Measurements from ENCODE around the gene CTXND2. TPM values are rescaled to one million over a fixed set of nuclear protein-coding genes. Genes with fewer than 3 reads are reported as not detected.

CTXND2 gene
- total and polyA plus RNA-seq, 2 of the 8 experiments (the other 6 are each of a cell fraction or from before 2014, with no cell fraction given) = not detected

DNA sequence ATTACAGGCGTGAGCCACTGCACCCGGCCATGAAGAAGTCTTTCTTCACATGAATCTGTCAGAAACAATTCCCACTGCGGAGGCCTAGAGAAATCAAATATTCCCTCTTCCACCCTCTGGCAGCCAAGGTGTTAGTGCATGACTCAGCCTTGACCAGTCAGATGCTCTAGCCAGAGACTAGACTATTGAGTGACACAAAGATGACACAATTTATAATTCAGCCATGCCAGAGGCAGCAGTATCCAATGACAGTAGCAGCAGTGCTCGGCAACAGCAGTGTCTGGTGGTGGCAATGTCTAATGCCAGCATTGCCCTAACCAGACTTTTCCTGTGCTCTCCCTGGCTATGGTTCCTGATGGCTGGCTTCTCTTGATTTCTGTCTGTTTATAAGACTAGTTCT, 8.7 kb downstream of the CTXND2 start:
- H4K5ac ChIP-seq (ENCODE audit: insufficient read length, low read depth, low read length) = no peak overlapping the region
- no peak overlapping the region for H3K4me3 ChIP-seq (ENCODE audit: extremely low read depth in 1 of 4, insufficient read depth in 2 of 4, low read depth in 3 of 4, low read length in 4 of 4)
- ChIA-PET CTCF (ENCODE audit: partially characterized antibody) (interaction anchor here (0.7 to 1.2 kb wide), 3 partner anchors 14 to 394 kb away, joined by 3 to 4 read pairs (median 3); no protein-coding TSS in a partner anchor), POLR2A (ENCODE audit: partially characterized antibody) (no interaction called here)
- H3K27me3 ChIP-seq (replicated peaks in 1 of 4; ENCODE audit: control insufficient read depth in 3 of 4, extremely low read depth in 1 of 4, insufficient read depth in 3 of 4, low read length in 3 of 4) = no peaks in the 10 kb centered on the region
- no peaks in the 10 kb centered on the region for H3K9me3 ChIP-seq (ENCODE audit: insufficient read depth in 2 of 2, low read depth in 1 of 2, low read length in 1 of 2)
- no peak overlapping the region for H3K27ac ChIP-seq (ENCODE audit: low read depth, low read length)
- no peak overlapping the region for H2BK120ac ChIP-seq (replicated peaks; ENCODE audit: low read depth, low read length)
- H2BK5ac ChIP-seq (ENCODE audit: low read depth, low read length) = no peak overlapping the region
- H3K56ac ChIP-seq (replicated peaks; ENCODE audit: insufficient read length, low read depth, low read length) = no peak overlapping the region
- no peak overlapping the region for H3K23ac ChIP-seq (ENCODE audit: insufficient read length)
- no peak overlapping the region for H2BK15ac ChIP-seq (ENCODE audit: low read length)
- no peaks in the 10 kb centered on the region for H3K4me1 ChIP-seq (replicated peaks in 1 of 4; ENCODE audit: control insufficient read depth in 3 of 4, insufficient read depth in 4 of 4, low read length in 3 of 4)
- H2AFZ ChIP-seq (ENCODE audit: low read length) = no peak overlapping the region
- no peaks in the 10 kb centered on the region for H3K79me2 ChIP-seq (ENCODE audit: control insufficient read depth in 1 of 2, insufficient read depth in 2 of 2, low read length in 2 of 2)
- no peak overlapping the region for H2BK12ac ChIP-seq (ENCODE audit: low read depth, low read length)
- FAIRE-seq = no peak
- no peak overlapping the region for H4K8ac ChIP-seq (ENCODE audit: extremely low read depth, insufficient read depth, low read length)
- no peak overlapping the region for H3K14ac ChIP-seq (ENCODE audit: insufficient read length)
- no peak overlapping the region for H3K18ac ChIP-seq (ENCODE audit: extremely low read depth, low read length)
- H4K91ac ChIP-seq (replicated peaks; ENCODE audit: insufficient read length, low read length) = no peak overlapping the region
- DNase-seq (ENCODE audit: low read depth in 1 of 2, low spot score in 2 of 2) = no peak
- H3K9ac ChIP-seq (replicated peaks in 1 of 4; ENCODE audit: extremely low read depth in 1 of 4, low read depth in 3 of 4, low read length in 3 of 4) = no peak overlapping the region
- no peaks in the 10 kb centered on the region for H3K79me1 ChIP-seq (ENCODE audit: low read depth, low read length)
- H4K20me1 ChIP-seq (replicated peaks in 1 of 2; ENCODE audit: control insufficient read depth in 1 of 2, insufficient read depth in 2 of 2, low read length in 2 of 2) = no peaks in the 10 kb centered on the region
- TF ChIP-seq EZH2 (IDR thresholded peaks at IDR 0.05; ENCODE audit: low read depth, low read length, severe bottlenecking) (no peak), RXRA (IDR thresholded peaks at IDR 0.05; ENCODE audit: insufficient read depth, low read depth, low read length) (no peak), SAP30 (IDR thresholded peaks at IDR 0.05; ENCODE audit: insufficient read depth, insufficient replicate concordance, low read length) (no peak), MAFK (IDR thresholded peaks at IDR 0.05; ENCODE audit: low read depth, low read length) (no peak), BCL11A (IDR thresholded peaks at IDR 0.05; ENCODE audit: low read depth in 2 of 2, low read length in 2 of 2) (no peak), SP2 (IDR thresholded peaks at IDR 0.05; ENCODE audit: low read length) (no peak), POU5F1 (IDR thresholded peaks at IDR 0.05; ENCODE audit: low read depth, low read length) (no peak), NRF1 (IDR thresholded peaks at IDR 0.05; ENCODE audit: low read depth, low read length) (no peak), CBX5 (IDR thresholded peaks at IDR 0.05; ENCODE audit: low read depth, low read length) (no peak), EGR1 (IDR thresholded peaks at IDR 0.05; ENCODE audit: borderline replicate concordance, low read depth, low read length) (no peak), PHF8 (conservative IDR thresholded peaks at IDR 0.05; ENCODE audit: low read depth, low read length) (no peak), SP4 (IDR thresholded peaks at IDR 0.05; ENCODE audit: low read length) (no peak)
- 88% methylated on average over 4 of the region's 4 CpGs; no CpG with 5 or more reads in 1 of the 2 experiments for WGBS, 2 experiments (ENCODE audit: extremely low coverage in 1 of 2, insufficient coverage in 1 of 2, insufficient read length in 1 of 2, insufficient replicate concordance in 2 of 2, low coverage in 1 of 2, low lambda C conversion rate in 2 of 2, missing lambda C conversion rate in 1 of 2)
- H3K36me3 ChIP-seq (ENCODE audit: control insufficient read depth in 2 of 4, insufficient read depth in 4 of 4, low read length in 3 of 4) = no peaks in the 10 kb centered on the region
- no peak overlapping the region for H3K4ac ChIP-seq (replicated peaks; ENCODE audit: insufficient read length, low read depth, low read length)
- no peaks in the 10 kb centered on the region for H3K23me2 ChIP-seq (ENCODE audit: low read depth, low read length)
- no peak overlapping the region for H3K4me2 ChIP-seq (ENCODE audit: insufficient read depth in 1 of 2, low read depth in 2 of 2, low read length in 2 of 2)
- no peak overlapping the region for H2BK20ac ChIP-seq (ENCODE audit: low read length)
- H2AK5ac ChIP-seq (ENCODE audit: low read depth, low read length) = no peak overlapping the region

All from H1 (cell line).